Lung (tissue), 12 donors: Measurements from ENCODE around the gene SHC3. TPM values are rescaled to one million over a fixed set of nuclear protein-coding genes. Genes with fewer than 3 reads are reported as not detected.

ENCODE experiments used
- ATAC-seq: fragments of 200-7000 bp; cut with Tn5 transposase; one replicate; pipeline ENCODE4 v1.9.1; 2020; ENCODE audit warnings: moderate number of reproducible peaks; ENCODE audit not compliant: insufficient read depth, low FRiP score
- DNase-seq, 3 donors: peaks; one replicate each; pipeline ENCODE4 v3.0.0-alpha.2; 2013 to 2017
- H3K27ac ChIP-seq, 2 donors: one replicate each; pipeline ENCODE4 v1.5.1; 2013; ENCODE audit warnings: mild to moderate bottlenecking in 2 of 2, moderate library complexity in 2 of 2, control low read depth in 1 of 2, inconsistent platforms in 1 of 2, low read depth in 1 of 2, low read length in 1 of 2
- H3K27me3 ChIP-seq, 3 donors: one replicate each; pipeline ENCODE4 v1.5.1; 2013; ENCODE audit warnings: low read length in 2 of 3; ENCODE audit not compliant: control insufficient read depth in 3 of 3, insufficient read depth in 3 of 3
- H3K36me3 ChIP-seq, 4 donors: one replicate each; pipeline ENCODE4 v1.5.1; 2013; ENCODE audit warnings: low read length in 4 of 4, mild to moderate bottlenecking in 1 of 4, moderate library complexity in 1 of 4; ENCODE audit not compliant: control insufficient read depth in 4 of 4, insufficient read depth in 4 of 4
- H3K4me1 ChIP-seq, 5 donors: one replicate each; pipeline ENCODE4 v1.5.1; 2013; ENCODE audit warnings: low read length in 5 of 5, mild to moderate bottlenecking in 2 of 5, moderate library complexity in 1 of 5; ENCODE audit not compliant: control insufficient read depth in 5 of 5, insufficient read depth in 5 of 5
- H3K4me3 ChIP-seq: one replicate; pipeline ENCODE4 v1.5.1; 2013; ENCODE audit warnings: mild to moderate bottlenecking, control low read depth, moderate library complexity
- H3K9ac ChIP-seq, 2 donors: one replicate each; pipeline ENCODE4 v1.5.1; 2013; ENCODE audit warnings: low read length in 2 of 2, control low read depth in 1 of 2; ENCODE audit not compliant: insufficient read depth in 1 of 2
- H3K9me3 ChIP-seq, 4 donors: one replicate each; pipeline ENCODE4 v1.5.1; 2013; ENCODE audit warnings: low read length in 3 of 4, mild to moderate bottlenecking in 1 of 4, moderate library complexity in 1 of 4; ENCODE audit not compliant: control insufficient read depth in 4 of 4, insufficient read depth in 3 of 4
- CTCF ChIP-seq: IDR thresholded peaks from 2 replicates; pipeline ENCODE4 v1.5.1; 2012; ENCODE audit warnings: mild to moderate bottlenecking; ENCODE audit errors: control extremely low read depth, extremely low read depth
- WGBS, 2 donors: extraction: QIAGEN DNeasy Blood & Tissue Kit; methylation state at CpG; one replicate each; pipeline ENCODE4 v1.1.7; 2013; 5-methylcytosine and 5-hydroxymethylcytosine counted together
- polyA plus RNA-seq, 2 donors: library from polyadenylated mRNA; stranded (reverse); fragments of 200-250 nt; gene quantifications; one replicate each; pipeline ENCODE4 v1.2.1, GENCODE V29; 2013
- total RNA-seq, 2 donors: library from RNA; depleted of rRNA in 1 of 2; stranded (reverse); fragments of >200 nt in 1 of 2; gene quantifications; one replicate each; pipeline ENCODE4 v1.2.1, GENCODE V29; 2014 to 2021
- donor health status: control.
- donor health status: control.
- donor health status: Bipolar disorder and iron deficiency.
- donor health status: healthy.
- donor health status: DM: yes; HTN: yes; CAD: no.

SHC3 gene
- total and polyA plus RNA-seq, 4 donors = 1.8 to 19.2 (median 4.0) TPM

- no peak overlapping the region for H3K27ac ChIP-seq
- H3K4me3 ChIP-seq = no peak overlapping the region
- no peaks in the 10 kb centered on the region for H3K27me3 ChIP-seq
- H3K4me1 ChIP-seq = peaks cover 0 to 28% (median 2%) of the 10 kb centered on the region in 5 donors
- no peak overlapping the region for H3K9ac ChIP-seq
- no peaks in the 10 kb centered on the region for H3K36me3 ChIP-seq
- TF ChIP-seq CTCF = no peak
- DNase-seq (no peak), ATAC-seq (no peak)
- peaks cover 0 to 6% (median 2%) of the 10 kb centered on the region in 4 donors for H3K9me3 ChIP-seq
- WGBS, 2 donors = 91 to 94% methylated on average over 3 of the region's 3 CpGs
These were observed 42.9 kb downstream of the SHC3 start for GRCh38 chr9:89135591-89136166.

GRCh38 chr9:89134709-89135108 lies 43.9 kb downstream of the SHC3 start:
- 77 to 93% methylated on average over 1 of the region's 1 CpG for WGBS, 2 donors
- no peak for TF ChIP-seq CTCF
- H3K4me1 ChIP-seq = peaks cover 0 to 25% (median 2%) of the 10 kb centered on the region in 5 donors

GRCh38 chr9:89122949-89123348 lies 55.7 kb downstream of the SHC3 start:
- H3K9me3 ChIP-seq = no peaks in the 10 kb centered on the region
- no peak for TF ChIP-seq CTCF
- no peak overlapping the region for H3K9ac ChIP-seq
- no peak for ATAC-seq
- H3K27me3 ChIP-seq = no peaks in the 10 kb centered on the region
- H3K4me3 ChIP-seq = no peak overlapping the region
- WGBS, 2 donors = 84 to 89% methylated on average over 2 of the region's 2 CpGs
- H3K27ac ChIP-seq = no peak overlapping the region
- H3K4me1 ChIP-seq = no peaks in the 10 kb centered on the region
- H3K36me3 ChIP-seq = no peaks in the 10 kb centered on the region
- DNase-seq = no peak

More at GRCh38 chr9:89134709-89135108, 43.9 kb downstream of the SHC3 start:
- Histone ChIP-seq H3K36me3 (no peaks in the 10 kb centered on the region), H3K9ac (no peak overlapping the region), H3K27me3 (no peaks in the 10 kb centered on the region), H3K27ac (no peak overlapping the region), H3K9me3 (peaks cover 0 to 6% (median 2%) of the 10 kb centered on the region in 4 donors), H3K4me3 (no peak overlapping the region)
- no peak for DNase-seq
- no peak for ATAC-seq

- Histone ChIP-seq H3K4me3 (no peak overlapping the region), H3K9ac (no peak overlapping the region), H3K4me1 (no peaks in the 10 kb centered on the region), H3K9me3 (no peaks in the 10 kb centered on the region), H3K36me3 (no peaks in the 10 kb centered on the region), H3K27me3 (no peaks in the 10 kb centered on the region), H3K27ac (no peak overlapping the region)
- 90 to 93% methylated on average over 3 of the region's 3 CpGs for WGBS, 2 donors
- DNase-seq = no peak
- TF ChIP-seq CTCF = no peak
- ATAC-seq = no peak
These were observed 57.9 kb downstream of the SHC3 start for GRCh38 chr9:89120704-89121103.
